ENCODE data around the gene GRM1.

- TF ChIP-seq, protein P1, sequence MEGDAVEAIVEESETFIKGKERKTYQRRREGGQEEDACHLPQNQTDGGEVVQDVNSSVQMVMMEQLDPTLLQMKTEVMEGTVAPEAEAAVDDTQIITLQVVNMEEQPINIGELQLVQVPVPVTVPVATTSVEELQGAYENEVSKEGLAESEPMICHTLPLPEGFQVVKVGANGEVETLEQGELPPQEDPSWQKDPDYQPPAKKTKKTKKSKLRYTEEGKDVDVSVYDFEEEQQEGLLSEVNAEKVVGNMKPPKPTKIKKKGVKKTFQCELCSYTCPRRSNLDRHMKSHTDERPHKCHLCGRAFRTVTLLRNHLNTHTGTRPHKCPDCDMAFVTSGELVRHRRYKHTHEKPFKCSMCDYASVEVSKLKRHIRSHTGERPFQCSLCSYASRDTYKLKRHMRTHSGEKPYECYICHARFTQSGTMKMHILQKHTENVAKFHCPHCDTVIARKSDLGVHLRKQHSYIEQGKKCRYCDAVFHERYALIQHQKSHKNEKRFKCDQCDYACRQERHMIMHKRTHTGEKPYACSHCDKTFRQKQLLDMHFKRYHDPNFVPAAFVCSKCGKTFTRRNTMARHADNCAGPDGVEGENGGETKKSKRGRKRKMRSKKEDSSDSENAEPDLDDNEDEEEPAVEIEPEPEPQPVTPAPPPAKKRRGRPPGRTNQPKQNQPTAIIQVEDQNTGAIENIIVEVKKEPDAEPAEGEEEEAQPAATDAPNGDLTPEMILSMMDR (IDR thresholded peaks at IDR 0.05; ENCODE audit: insufficient read depth, low read depth, low read length), result no peak
- TF ChIP-seq EZH2 (IDR thresholded peaks at IDR 0.05; ENCODE audit: insufficient read depth, low read length), result no peak
Measured at GRCh38 chr6:146456886-146457285, 428.0 kb downstream of the GRM1 start.

Measured in astrocyte (in vitro differentiated cells and primary cell).